A549 (cell line): ENCODE results near the gene RFX3.

Experiments used
- CEBPB ChIP-seq, 2 experiments: fragments of >200 bp in 1 of 2; sonication (Bioruptor Twin) in 1 of 2; formaldehyde crosslinking in 1 of 2; IDR thresholded peaks; 2 replicates each; pipeline ENCODE4 v1.6.1; 2012 to 2016
- HDAC2 ChIP-seq: fragments of 200-600 bp; sonication (generic); IDR thresholded peaks from 2 replicates; pipeline ENCODE4 v1.6.1; 2016
- POLR2A ChIP-seq: IDR thresholded peaks from 2 replicates; pipeline ENCODE4 v1.6.1; 2012; ENCODE audit warnings: mild to moderate bottlenecking, low read length
- RFX5 ChIP-seq: fragments of 450-650 bp; IDR thresholded peaks from 2 replicates; pipeline ENCODE4 v1.7.1; 2014; ENCODE audit warnings: antibody characterized with exemption, mild to moderate bottlenecking, moderate library complexity
- ZC3H11A ChIP-seq: fragments of 450-650 bp; IDR thresholded peaks from 2 replicates; pipeline ENCODE4 v1.6.1; 2014; ENCODE audit warnings: antibody characterized with exemption, mild to moderate bottlenecking
- TF ChIP-seq, protein P1 (sequence below): fragments of >200 bp; sonication (Bioruptor Twin); formaldehyde crosslinking; IDR thresholded peaks from 3 replicates; pipeline ENCODE4 v1.5.1; 2016

DNA sequence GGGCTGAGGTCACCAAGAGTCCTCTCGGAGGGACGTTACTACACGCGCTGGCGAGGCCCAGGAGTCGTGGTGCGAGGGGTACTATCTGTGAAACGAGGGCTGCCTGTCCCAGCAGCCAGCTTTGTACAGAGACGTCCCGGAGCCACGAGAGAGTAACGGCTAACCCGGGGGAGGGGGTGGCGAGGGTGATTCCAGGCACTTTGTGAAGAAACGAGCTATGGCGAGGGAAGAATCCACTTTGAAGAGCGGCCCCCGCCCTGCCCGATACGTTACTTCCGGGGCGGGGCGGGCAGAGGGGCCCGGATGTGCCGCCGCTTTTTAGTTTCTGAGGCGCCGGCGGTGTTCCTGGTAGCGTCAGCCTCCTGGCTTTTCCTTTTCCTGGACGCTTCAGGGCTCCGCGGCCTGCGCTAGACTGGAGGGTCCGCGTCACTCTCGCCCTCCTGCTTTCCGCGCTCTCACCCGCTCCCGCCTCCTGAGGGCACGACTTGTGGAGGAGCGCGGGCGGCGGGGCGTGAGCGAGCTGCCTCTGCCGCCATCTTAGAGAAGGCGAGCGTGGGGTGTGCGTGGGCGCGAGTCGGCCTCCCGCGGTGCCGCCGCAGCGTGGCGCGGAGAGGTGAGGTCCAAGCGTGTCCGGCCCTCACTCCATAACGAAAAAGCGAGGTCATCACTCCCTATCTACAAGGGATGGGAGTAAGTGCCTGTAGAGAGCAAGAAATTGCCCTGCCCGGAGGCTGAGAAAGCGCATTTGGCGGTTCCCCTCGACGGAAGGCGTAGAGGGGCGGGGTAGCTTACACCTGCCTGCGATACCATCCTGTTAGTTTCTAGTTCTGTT lies 580 bp upstream of the RFX3 start:
- TF ChIP-seq, protein P1, sequence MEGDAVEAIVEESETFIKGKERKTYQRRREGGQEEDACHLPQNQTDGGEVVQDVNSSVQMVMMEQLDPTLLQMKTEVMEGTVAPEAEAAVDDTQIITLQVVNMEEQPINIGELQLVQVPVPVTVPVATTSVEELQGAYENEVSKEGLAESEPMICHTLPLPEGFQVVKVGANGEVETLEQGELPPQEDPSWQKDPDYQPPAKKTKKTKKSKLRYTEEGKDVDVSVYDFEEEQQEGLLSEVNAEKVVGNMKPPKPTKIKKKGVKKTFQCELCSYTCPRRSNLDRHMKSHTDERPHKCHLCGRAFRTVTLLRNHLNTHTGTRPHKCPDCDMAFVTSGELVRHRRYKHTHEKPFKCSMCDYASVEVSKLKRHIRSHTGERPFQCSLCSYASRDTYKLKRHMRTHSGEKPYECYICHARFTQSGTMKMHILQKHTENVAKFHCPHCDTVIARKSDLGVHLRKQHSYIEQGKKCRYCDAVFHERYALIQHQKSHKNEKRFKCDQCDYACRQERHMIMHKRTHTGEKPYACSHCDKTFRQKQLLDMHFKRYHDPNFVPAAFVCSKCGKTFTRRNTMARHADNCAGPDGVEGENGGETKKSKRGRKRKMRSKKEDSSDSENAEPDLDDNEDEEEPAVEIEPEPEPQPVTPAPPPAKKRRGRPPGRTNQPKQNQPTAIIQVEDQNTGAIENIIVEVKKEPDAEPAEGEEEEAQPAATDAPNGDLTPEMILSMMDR, result no peak
- TF ChIP-seq RFX5 (0 out of 2 replicates have a peak, but pooled peaks have one; percentile 14), HDAC2 (no peak), POLR2A (peak; percentile 79), CEBPB (IDR thresholded peaks at IDR 0.05) (no peak), ZC3H11A (no peak)
